K562 (cell line): ENCODE data around the gene CISD3. TPM values are rescaled to one million over a fixed set of nuclear protein-coding genes. Genes with fewer than 3 reads are reported as not detected.

Experiments used
- GTF2E2 ChIP-seq: fragments of 200-800 bp; sonication (Bioruptor generic); IDR thresholded peaks from 2 replicates; pipeline ENCODE4 v1.6.1; 2016; ENCODE audit warnings: missing genetic modification characterization, missing compliant biosample characterization
- MYC ChIP-seq, 2 experiments: fragments of 250-450 bp in 1 of 2; sonication (Bioruptor Pico) in 1 of 2; IDR thresholded peaks; 2 replicates each; pipeline versions ENCODE4 v1.5.1 to v1.6.1; 2012 to 2021; ENCODE audit warnings: low read depth in 2 of 2, borderline replicate concordance in 1 of 2, improper control_type of control experiment in 1 of 2, low read length in 1 of 2, mild to moderate bottlenecking in 1 of 2, moderate library complexity in 1 of 2
- STAT5B ChIP-seq: fragments of 250-450 bp; sonication (Bioruptor Pico); IDR thresholded peaks from 2 replicates; pipeline ENCODE4 v1.8.0; 2021; ENCODE audit warnings: mild to moderate bottlenecking, inconsistent platforms
- U2AF1 ChIP-seq: fragments of 200-400 bp; formaldehyde crosslinking; optimal IDR thresholded peaks from 2 replicates; pipeline ENCODE3; 2017; ENCODE audit warnings: mild to moderate bottlenecking, low read depth, low read length, moderate library complexity
- ZBTB1 ChIP-seq: sonication (generic); formaldehyde crosslinking; IDR thresholded peaks from 2 replicates; pipeline ENCODE4 v1.8.1; 2023; ENCODE audit warnings: missing genetic modification reagents, low read depth, mild to moderate bottlenecking, borderline replicate concordance
- polyA plus RNA-seq, 8 experiments: library from polyadenylated mRNA; depleted of rRNA in 4 of 8; stranded (reverse) in 5 of 8; unstranded in 3 of 8; fragments of >200 nt; fragmentation: Nextera tagmentation in 2 of 8; fragmentation: Illumina TruSeq in 1 of 8; extraction: Ambion mirVana in 2 of 8; extraction: Trizol in 1 of 8; gene quantifications; 2 replicates each; pipeline versions ENCODE4 v1.2.1 to v1.2.3, GENCODE V29; 2011 to 2014; ENCODE audit warnings: inconsistent platforms in 1 of 8, missing spikeins in 1 of 8
- total RNA-seq, 7 experiments: library from RNA; depleted of rRNA in 6 of 7; stranded (reverse); fragments of >200 nt in 6 of 7; fragmentation: Illumina TruSeq in 2 of 7; extraction: Trizol in 2 of 7; gene quantifications; 2 replicates each; pipeline versions ENCODE4 v1.2.1 to v1.2.3, GENCODE V29; 2011 to 2021; ENCODE audit warnings: low replicate concordance in 1 of 7
- TF ChIP-seq, protein P1 (sequence below): fragments of 250-450 bp; sonication (Bioruptor Pico); IDR thresholded peaks from 2 replicates; pipeline ENCODE4 v1.8.0; 2022; ENCODE audit warnings: inconsistent platforms, mild to moderate bottlenecking, moderate library complexity, borderline replicate concordance

CISD3 gene
- total and polyA plus RNA-seq, 9 of the 15 experiments (the other 6 are each of a cell fraction or from before 2014, with no cell fraction given) = 5.0 to 60.7 (median 15.7) TPM

DNA sequence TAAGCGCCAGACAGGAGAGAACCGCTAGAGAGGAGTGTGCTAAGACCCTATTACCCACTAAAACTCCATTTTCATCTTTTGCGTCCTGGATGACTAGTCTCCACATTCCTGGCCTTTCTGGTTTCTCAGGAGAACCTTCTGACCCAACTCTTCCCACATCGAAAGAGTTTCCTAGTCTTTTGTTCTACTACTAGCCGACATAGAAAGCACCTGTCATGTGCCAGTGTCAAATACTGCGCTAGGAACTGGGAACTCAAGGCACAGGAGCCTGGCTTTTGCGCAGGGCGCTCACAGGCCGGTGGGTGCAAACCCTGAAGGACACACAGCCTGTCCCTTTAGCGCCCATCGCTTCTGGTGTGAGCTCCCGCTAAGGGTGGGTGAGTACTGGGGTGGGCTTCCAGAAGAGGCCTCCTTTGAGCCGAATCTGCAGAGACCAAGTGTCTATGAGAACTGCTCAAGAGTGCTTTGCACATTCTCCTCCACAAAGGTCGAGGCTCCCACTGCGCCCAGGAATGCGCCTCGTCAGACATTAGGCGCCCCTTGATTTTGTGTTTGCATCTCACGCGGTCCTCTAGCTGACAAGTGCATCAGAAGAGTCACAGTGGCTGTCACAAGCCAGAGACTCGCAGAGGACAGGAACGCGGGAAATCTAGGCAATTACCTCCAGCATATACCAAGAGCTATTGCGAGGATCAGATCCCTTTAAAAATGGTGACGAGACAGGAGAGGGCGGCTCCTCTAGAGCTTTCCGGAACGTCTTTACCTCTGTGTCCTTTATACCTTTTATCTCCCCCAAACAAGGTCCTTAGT is 20.4 kb downstream of the CISD3 start (continued):
- TF ChIP-seq, protein P1, sequence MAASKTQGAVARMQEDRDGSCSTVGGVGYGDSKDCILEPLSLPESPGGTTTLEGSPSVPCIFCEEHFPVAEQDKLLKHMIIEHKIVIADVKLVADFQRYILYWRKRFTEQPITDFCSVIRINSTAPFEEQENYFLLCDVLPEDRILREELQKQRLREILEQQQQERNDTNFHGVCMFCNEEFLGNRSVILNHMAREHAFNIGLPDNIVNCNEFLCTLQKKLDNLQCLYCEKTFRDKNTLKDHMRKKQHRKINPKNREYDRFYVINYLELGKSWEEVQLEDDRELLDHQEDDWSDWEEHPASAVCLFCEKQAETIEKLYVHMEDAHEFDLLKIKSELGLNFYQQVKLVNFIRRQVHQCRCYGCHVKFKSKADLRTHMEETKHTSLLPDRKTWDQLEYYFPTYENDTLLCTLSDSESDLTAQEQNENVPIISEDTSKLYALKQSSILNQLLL (CRISPR knock-in tag) = no peak
- TF ChIP-seq ZBTB1 (no peak), STAT5B (CRISPR knock-in tag) (no peak), GTF2E2 (tag) (0 out of 2 replicates have a peak, but pooled peaks have one; percentile 5), U2AF1 (no peak), MYC (IDR thresholded peaks at IDR 0.05; ENCODE audit: low read depth, low read length) (0 out of 2 replicates have a peak, but pooled peaks have one; percentile 34), MYC (CRISPR knock-in tag; IDR thresholded peaks at IDR 0.05; ENCODE audit: borderline replicate concordance, low read depth) (no peak)
